Measurements from ENCODE around the gene SOX2.
A peak's percentile ranks its signal among the peaks of the same experiment; 100 is the strongest.

DNA sequence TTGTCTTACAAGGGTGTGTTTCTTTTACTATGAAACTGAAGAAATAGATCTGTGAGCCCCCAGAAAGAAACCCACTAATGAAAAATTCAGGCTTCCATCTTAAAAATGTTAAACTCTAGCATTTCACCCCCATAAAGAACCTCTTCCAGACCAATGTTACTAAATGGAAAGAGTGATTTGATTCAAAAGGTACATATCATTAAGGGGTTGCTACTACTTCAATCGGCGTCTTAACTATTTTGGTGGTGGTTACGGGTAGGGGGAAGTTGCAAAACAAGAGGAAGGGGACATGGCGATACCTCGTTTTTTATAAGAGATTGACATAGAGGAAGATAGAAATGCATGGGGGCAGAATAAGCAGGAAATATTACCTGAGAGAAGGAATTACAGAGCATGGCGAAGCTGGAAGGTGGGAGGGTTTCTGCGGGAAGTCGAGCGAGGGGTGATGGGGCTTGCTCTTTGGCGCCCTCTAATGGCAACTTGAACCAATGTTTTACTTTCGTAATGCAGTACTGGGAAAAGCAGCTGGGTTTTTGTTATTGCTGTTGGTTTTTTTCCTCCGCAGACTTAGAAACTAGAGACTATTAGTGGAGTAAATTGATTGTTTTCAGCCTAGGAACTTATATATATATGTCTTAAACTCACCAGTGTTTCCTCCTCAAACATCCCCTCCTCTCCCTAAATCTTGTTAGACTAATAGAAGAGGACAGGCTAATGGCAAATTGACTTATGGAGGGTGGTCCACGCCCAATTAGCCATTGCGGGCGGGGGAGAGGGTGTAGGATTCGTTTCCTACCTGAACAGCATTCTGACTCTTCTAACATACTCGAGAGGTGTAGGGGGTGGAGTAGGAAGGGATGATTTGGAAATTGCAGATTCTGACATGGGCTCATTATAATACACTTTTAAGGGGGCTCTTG, 11.3 kb upstream of the SOX2 start:
- TF ChIP-seq POLR2AphosphoS5 (IDR thresholded peaks at IDR 0.05) (no peak), EZH2 (IDR thresholded peaks at IDR 0.05; ENCODE audit: borderline replicate concordance, insufficient read depth, low read length, poor library complexity, severe bottlenecking) (no peak), EP300 (conservative IDR thresholded peaks at IDR 0.05; ENCODE audit: poor library complexity, severe bottlenecking) (peak; percentile 25), SMC3 (conservative IDR thresholded peaks at IDR 0.05; ENCODE audit: poor library complexity) (peak; percentile 87), TAF1 (IDR thresholded peaks at IDR 0.05; ENCODE audit: low read depth) (no peak), REST (IDR thresholded peaks at IDR 0.05; ENCODE audit: borderline replicate concordance) (no peak)
- TF ChIP-seq, protein P1, sequence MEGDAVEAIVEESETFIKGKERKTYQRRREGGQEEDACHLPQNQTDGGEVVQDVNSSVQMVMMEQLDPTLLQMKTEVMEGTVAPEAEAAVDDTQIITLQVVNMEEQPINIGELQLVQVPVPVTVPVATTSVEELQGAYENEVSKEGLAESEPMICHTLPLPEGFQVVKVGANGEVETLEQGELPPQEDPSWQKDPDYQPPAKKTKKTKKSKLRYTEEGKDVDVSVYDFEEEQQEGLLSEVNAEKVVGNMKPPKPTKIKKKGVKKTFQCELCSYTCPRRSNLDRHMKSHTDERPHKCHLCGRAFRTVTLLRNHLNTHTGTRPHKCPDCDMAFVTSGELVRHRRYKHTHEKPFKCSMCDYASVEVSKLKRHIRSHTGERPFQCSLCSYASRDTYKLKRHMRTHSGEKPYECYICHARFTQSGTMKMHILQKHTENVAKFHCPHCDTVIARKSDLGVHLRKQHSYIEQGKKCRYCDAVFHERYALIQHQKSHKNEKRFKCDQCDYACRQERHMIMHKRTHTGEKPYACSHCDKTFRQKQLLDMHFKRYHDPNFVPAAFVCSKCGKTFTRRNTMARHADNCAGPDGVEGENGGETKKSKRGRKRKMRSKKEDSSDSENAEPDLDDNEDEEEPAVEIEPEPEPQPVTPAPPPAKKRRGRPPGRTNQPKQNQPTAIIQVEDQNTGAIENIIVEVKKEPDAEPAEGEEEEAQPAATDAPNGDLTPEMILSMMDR (IDR thresholded peaks at IDR 0.05; ENCODE audit: poor library complexity, severe bottlenecking): peak; percentile 83
